Measurements from ENCODE around the gene DNM2. TPM values are rescaled to one million over a fixed set of nuclear protein-coding genes. Genes with fewer than 3 reads are reported as not detected.

The DNM2 gene
- total and polyA plus RNA-seq, 3 donors from 2014 or later, result 166 to 274 (median 226) TPM

DNA sequence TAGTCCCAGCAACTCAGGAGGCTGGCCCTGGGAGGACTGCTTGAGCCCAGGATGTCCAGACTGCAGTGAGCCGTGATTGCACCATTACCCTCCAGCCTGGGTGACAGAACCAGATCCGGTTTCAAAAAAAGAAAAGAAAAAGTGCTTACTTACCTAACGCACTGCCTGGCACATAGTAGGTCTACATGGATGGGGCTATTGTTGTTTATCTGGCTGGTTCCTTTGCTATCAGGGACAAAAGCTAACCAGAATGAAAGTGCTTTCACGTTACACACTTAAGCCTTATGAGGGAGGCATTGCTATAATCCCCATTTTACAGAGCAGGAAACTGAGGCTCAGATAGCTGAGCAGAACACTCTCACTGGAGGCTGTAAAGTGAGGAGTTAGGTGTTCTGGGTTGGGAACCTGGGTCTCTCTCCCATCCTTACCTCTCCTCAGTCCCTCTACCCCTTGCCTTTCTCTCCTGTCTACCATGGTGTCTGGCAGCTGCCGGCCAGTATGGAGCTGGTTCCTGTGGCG is 2.8 kb downstream of the DNM2 start:
- Histone ChIP-seq H3K27ac (peak overlapping the region in 1 of 2 donors; percentile 3), H3K27me3 (no peaks in the 10 kb centered on the region), H3K36me3 (ENCODE audit: low read depth, missing control alignments) (no peaks in the 10 kb centered on the region), H3K4me3 (no peak overlapping the region), H3K4me1 (peaks cover 30% of the 10 kb centered on the region), H3K9me3 (no peaks in the 10 kb centered on the region)
- TF ChIP-seq, protein P1, sequence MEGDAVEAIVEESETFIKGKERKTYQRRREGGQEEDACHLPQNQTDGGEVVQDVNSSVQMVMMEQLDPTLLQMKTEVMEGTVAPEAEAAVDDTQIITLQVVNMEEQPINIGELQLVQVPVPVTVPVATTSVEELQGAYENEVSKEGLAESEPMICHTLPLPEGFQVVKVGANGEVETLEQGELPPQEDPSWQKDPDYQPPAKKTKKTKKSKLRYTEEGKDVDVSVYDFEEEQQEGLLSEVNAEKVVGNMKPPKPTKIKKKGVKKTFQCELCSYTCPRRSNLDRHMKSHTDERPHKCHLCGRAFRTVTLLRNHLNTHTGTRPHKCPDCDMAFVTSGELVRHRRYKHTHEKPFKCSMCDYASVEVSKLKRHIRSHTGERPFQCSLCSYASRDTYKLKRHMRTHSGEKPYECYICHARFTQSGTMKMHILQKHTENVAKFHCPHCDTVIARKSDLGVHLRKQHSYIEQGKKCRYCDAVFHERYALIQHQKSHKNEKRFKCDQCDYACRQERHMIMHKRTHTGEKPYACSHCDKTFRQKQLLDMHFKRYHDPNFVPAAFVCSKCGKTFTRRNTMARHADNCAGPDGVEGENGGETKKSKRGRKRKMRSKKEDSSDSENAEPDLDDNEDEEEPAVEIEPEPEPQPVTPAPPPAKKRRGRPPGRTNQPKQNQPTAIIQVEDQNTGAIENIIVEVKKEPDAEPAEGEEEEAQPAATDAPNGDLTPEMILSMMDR (IDR thresholded peaks at IDR 0.05), result no peak
- no peak for TF ChIP-seq POLR2A (IDR thresholded peaks at IDR 0.05)
- intact Hi-C loops (cut with DNase I; ENCODE audit: low total_unique reads), result no loop called here
- 79 to 81% methylated on average over 5 to 6 of the region's 6 CpGs for WGBS, 2 donors
- DNase-seq, result no peak

DNA sequence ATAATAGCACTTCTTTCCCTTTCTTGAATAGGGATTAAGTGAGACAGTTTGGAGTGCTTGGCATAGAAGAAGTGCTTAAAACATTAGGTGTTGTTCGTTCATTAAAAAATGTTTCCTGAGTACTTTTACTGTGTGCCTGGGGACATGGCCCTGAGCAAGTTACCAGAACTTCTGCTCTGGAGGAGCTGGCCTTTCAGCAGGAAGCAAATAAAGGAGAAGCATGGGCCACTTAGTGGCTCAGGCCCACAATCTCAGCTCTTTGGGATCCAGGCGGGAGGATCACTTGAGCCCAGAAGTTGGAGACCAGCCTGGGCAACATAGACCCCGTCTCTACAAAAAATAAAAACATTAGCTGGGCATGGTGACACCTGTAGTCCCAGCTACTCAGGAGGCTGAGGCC is 5.7 kb downstream of the DNM2 start:
- no peak overlapping the region for H3K4me3 ChIP-seq
- no peak overlapping the region for H3K27ac ChIP-seq
- intact Hi-C loops (cut with DNase I; ENCODE audit: low total_unique reads), result no loop called here
- TF ChIP-seq, protein P1 (IDR thresholded peaks at IDR 0.05), result no peak
- TF ChIP-seq POLR2A (IDR thresholded peaks at IDR 0.05), result no peak
- WGBS, 2 donors, result 75 to 88% methylated on average over 3 of the region's 3 CpGs
- H3K4me1 ChIP-seq, result peaks cover 49% of the 10 kb centered on the region
- H3K27me3 ChIP-seq, result no peaks in the 10 kb centered on the region
- H3K9me3 ChIP-seq, result no peaks in the 10 kb centered on the region
- no peaks in the 10 kb centered on the region for H3K36me3 ChIP-seq (ENCODE audit: low read depth, missing control alignments)
- DNase-seq, result no peak

DNA sequence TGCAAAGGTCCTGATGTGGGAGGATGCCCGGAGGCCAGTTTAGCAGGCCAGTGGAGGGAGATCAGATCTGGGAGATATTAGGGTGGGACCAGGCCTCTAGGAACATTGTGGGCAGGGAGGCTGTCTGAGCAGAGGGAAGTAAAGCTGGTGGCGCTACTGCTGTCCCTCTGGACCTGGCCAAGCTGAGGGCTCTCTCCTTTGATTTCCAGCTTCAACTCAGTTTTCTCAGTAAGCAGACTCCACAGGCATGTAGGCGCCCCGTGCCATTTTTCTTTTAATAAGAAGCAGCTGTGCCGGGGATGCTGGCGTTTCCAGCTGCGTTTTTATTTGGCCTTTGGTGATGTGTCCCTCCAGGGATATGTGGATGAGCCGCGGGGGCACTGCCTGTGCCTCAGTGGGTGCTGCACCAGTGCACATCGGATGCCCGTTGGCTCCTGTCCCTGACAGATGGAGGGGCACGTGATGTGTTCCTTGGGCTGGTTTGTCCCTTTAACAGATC is 6.7 kb downstream of the DNM2 start:
- H3K4me3 ChIP-seq, result no peak overlapping the region
- peaks cover 41% of the 10 kb centered on the region for H3K4me1 ChIP-seq

DNA sequence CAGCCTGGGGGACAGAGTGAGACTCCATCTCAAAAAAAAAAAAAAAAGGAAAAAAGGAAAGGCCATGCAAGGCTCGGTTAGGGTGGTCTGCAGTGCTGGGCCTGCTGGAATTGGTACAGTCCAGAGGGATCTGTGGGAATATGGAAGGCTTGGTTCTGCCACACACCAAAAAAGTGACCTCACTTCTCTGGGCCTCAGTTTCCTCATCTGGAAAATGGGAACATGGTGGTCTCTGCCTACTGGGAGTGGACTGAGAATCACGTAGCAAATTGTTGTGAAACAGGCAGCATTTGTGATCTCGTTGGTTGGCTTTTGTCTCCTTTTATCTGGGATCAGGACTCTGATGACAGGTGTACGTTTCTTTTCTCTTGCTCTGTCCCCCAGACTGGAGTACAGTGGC is 7.5 kb downstream of the DNM2 start:
- 66 to 73% methylated on average over 4 of the region's 4 CpGs for WGBS, 2 donors
- intact Hi-C loops (cut with DNase I; ENCODE audit: low total_unique reads), result no loop called here
- H3K9me3 ChIP-seq, result no peaks in the 10 kb centered on the region
- no peak for DNase-seq
- peak overlapping the region; percentile 57 to 86 for H3K27ac ChIP-seq
- no peaks in the 10 kb centered on the region for H3K36me3 ChIP-seq (ENCODE audit: low read depth, missing control alignments)
- H3K4me1 ChIP-seq, result peaks cover 33% of the 10 kb centered on the region
- H3K4me3 ChIP-seq, result no peak overlapping the region
- H3K27me3 ChIP-seq, result no peaks in the 10 kb centered on the region
- TF ChIP-seq, protein P1 (IDR thresholded peaks at IDR 0.05), result no peak
- TF ChIP-seq POLR2A (IDR thresholded peaks at IDR 0.05), result no peak

More for the DNA sequence above, 6.7 kb downstream of the DNM2 start:
- 56 to 69% methylated on average over 9 to 12 of the region's 12 CpGs for WGBS, 2 donors
- H3K9me3 ChIP-seq, result no peaks in the 10 kb centered on the region
- H3K27me3 ChIP-seq, result no peaks in the 10 kb centered on the region
- TF ChIP-seq, protein P1 (IDR thresholded peaks at IDR 0.05), result no peak
- intact Hi-C loops (cut with DNase I; ENCODE audit: low total_unique reads), result no loop called here
- peak; percentile 40 for DNase-seq
- peak overlapping the region; percentile 9 to 71 for H3K27ac ChIP-seq
- H3K36me3 ChIP-seq (ENCODE audit: low read depth, missing control alignments), result no peaks in the 10 kb centered on the region

DNA sequence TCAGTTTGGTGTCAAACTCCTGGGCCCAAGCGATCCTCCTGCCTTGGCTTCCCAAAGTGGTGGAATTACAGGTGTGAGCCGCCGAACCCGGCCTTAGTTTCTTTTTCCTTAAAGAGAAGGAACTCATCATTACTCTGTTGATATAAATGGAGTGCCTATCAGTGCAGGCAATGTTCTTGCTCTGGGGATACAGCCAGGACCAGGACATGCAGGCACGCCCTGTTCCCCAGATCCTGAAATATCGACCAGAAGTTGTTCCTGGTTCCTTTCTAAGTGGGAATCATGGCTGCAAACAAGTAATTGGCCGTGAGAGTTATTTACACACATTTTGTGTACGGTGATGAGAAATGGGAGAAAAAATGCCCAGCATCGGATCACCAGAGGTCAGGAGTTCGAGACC is 8.4 kb downstream of the DNM2 start:
- Histone ChIP-seq H3K4me1 (peaks cover 30% of the 10 kb centered on the region), H3K36me3 (ENCODE audit: low read depth, missing control alignments) (no peaks in the 10 kb centered on the region), H3K27me3 (no peaks in the 10 kb centered on the region), H3K9me3 (no peaks in the 10 kb centered on the region), H3K27ac (peak overlapping the region; percentile 57 to 86), H3K4me3 (no peak overlapping the region)
- peak; percentile 75 for DNase-seq
- WGBS, 2 donors, result 46 to 66% methylated on average over 10 of the region's 10 CpGs
- TF ChIP-seq, protein P1 (IDR thresholded peaks at IDR 0.05), result no peak
- no peak for TF ChIP-seq POLR2A (IDR thresholded peaks at IDR 0.05)
- intact Hi-C loops (cut with DNase I; ENCODE audit: low total_unique reads), result no loop called here

All from testis (tissue), 3 donors.